Prostate gland (tissue), 2 donors: ENCODE measurements around the gene NFASC.

Source experiments
- POLR2A ChIP-seq: fragments of 450-650 bp; IDR thresholded peaks from one replicate; pipeline ENCODE4 v1.6.1; 2016; ENCODE audit warnings: antibody characterized with exemption, mild to moderate bottlenecking
- POLR2AphosphoS5 ChIP-seq: sonication (generic); formaldehyde crosslinking; IDR thresholded peaks from one replicate; pipeline ENCODE4 v1.6.1; 2017; ENCODE audit warnings: antibody characterized with exemption
- TF ChIP-seq, protein P1 (sequence below), 4 experiments: fragments of 200-600 bp in 2 of 4; fragments of 450-650 bp in 2 of 4; sonication (generic) in 2 of 4; IDR thresholded peaks; 1 replicate in 3 of 4; 2 replicates in 1 of 4; pipeline ENCODE4 v1.5.1; 2016 to 2019; ENCODE audit warnings: antibody characterized with exemption in 4 of 4, mild to moderate bottlenecking in 2 of 4, moderate library complexity in 2 of 4

DNA sequence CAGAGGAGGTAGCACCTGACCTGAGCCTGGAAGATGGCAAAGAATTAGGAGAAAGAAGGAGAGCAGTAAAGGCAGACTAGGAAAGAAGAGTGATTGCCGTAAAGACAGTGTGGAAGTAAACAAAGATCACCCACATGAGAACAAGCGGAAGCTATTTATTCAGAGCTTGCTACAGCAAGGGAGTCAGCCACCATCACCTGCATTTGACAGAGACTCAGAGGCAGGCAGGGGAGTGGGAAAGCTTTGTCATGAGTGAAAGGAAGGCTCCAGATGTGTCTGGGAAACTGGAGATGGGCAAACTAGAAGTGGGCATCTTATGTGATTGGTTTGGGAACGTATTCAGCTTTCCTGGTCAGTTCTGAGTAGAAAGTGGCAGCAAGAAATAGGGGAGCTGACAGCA lies 64.5 kb downstream of the NFASC start:
- TF ChIP-seq, protein P1, sequence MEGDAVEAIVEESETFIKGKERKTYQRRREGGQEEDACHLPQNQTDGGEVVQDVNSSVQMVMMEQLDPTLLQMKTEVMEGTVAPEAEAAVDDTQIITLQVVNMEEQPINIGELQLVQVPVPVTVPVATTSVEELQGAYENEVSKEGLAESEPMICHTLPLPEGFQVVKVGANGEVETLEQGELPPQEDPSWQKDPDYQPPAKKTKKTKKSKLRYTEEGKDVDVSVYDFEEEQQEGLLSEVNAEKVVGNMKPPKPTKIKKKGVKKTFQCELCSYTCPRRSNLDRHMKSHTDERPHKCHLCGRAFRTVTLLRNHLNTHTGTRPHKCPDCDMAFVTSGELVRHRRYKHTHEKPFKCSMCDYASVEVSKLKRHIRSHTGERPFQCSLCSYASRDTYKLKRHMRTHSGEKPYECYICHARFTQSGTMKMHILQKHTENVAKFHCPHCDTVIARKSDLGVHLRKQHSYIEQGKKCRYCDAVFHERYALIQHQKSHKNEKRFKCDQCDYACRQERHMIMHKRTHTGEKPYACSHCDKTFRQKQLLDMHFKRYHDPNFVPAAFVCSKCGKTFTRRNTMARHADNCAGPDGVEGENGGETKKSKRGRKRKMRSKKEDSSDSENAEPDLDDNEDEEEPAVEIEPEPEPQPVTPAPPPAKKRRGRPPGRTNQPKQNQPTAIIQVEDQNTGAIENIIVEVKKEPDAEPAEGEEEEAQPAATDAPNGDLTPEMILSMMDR (IDR thresholded peaks at IDR 0.05): no peak
- TF ChIP-seq POLR2AphosphoS5 (no peak), POLR2A (no peak)
